A673 (cell line): ENCODE data around the gene CMTM2. TPM values are rescaled to one million over a fixed set of nuclear protein-coding genes. Genes with fewer than 3 reads are reported as not detected.

Experiments used
- Bru-seq: library from RNA; stranded (reverse); fragments of 400-500 nt; gene quantifications from one replicate; lab custom pipeline; 2021; lab: Mats Ljungman, UMichigan
- BruChase-seq, 2 experiments: library from RNA; stranded (reverse); fragments of 400-500 nt; gene quantifications; one replicate each; lab custom pipeline; 2021; lab: Mats Ljungman, UMichigan
- BruUV-seq: library from RNA; stranded (reverse); fragments of 400-500 nt; replicated peaks from 2 replicates; lab custom pipeline; 2021; lab: Mats Ljungman, UMichigan
- CTCF ChIA-PET: fragments of 300-600 bp; sonication (Branson Sonifier 250); formaldehyde crosslinking; loops from one replicate; lab custom pipeline; 2022; ENCODE audit warnings: antibody characterized with exemption; lab: Charles Lee
- POLR2A ChIA-PET: fragments of 300-600 bp; sonication (Branson Sonifier 250); formaldehyde crosslinking; loops from one replicate; lab custom pipeline; 2022; ENCODE audit warnings: antibody characterized with exemption; ENCODE audit not compliant: low non-redundant PET; lab: Charles Lee
- DNase-seq: peaks from one replicate; pipeline ENCODE4 v3.0.0-alpha.2; 2015; ENCODE audit warnings: low spot score
- H3K27ac ChIP-seq: fragments of 200-600 bp; sonication (generic); 2 replicates; pipeline ENCODE4 v1.5.1; 2016; ENCODE audit warnings: mixed run types, low read depth, mild to moderate bottlenecking, mixed read lengths, antibody characterized with exemption, low read length; ENCODE audit not compliant: poor library complexity, severe bottlenecking
- H3K27me3 ChIP-seq: fragments of 200-600 bp; sonication (generic); replicated peaks from 2 replicates; pipeline ENCODE4 v1.6.1; 2017; ENCODE audit warnings: mixed run types, low read depth, mild to moderate bottlenecking, mixed read lengths, antibody characterized with exemption, low read length; ENCODE audit not compliant: insufficient read depth, poor library complexity
- H3K36me3 ChIP-seq: fragments of 200-600 bp; sonication (generic); 2 replicates; pipeline ENCODE4 v1.6.1; 2016; ENCODE audit warnings: mixed run types, mild to moderate bottlenecking, mixed read lengths, antibody characterized with exemption, low read length; ENCODE audit not compliant: insufficient read depth, poor library complexity, severe bottlenecking
- H3K4me1 ChIP-seq: fragments of 200-600 bp; sonication (generic); 2 replicates; pipeline ENCODE4 v1.6.1; 2017; ENCODE audit warnings: mixed run types, mild to moderate bottlenecking, mixed read lengths, antibody characterized with exemption, low read length; ENCODE audit not compliant: insufficient read depth, poor library complexity, severe bottlenecking
- H3K4me3 ChIP-seq: fragments of 200-600 bp; sonication (generic); 2 replicates; pipeline ENCODE4 v1.5.1; 2016; ENCODE audit warnings: low read depth, mixed run types, mild to moderate bottlenecking, mixed read lengths, low read length; ENCODE audit not compliant: poor library complexity, severe bottlenecking
- H3K9me3 ChIP-seq: fragments of 200-600 bp; sonication (generic); 2 replicates; pipeline ENCODE4 v1.6.1; 2016; ENCODE audit warnings: mixed run types, low read depth, mild to moderate bottlenecking, mixed read lengths, antibody characterized with exemption, low read length; ENCODE audit not compliant: poor library complexity, severe bottlenecking
- CTCF ChIP-seq: fragments of 300-800, 200-600 bp; sonication (generic); conservative IDR thresholded peaks from 2 replicates; pipeline ENCODE4 v1.5.1; 2017; ENCODE audit warnings: low read depth, mild to moderate bottlenecking, antibody characterized with exemption, low read length, moderate library complexity, mixed read lengths
- EZH2 ChIP-seq: fragments of 200-600 bp; sonication (generic); IDR thresholded peaks from 2 replicates; pipeline ENCODE4 v1.6.1; 2017; ENCODE audit warnings: borderline replicate concordance, low read depth, mild to moderate bottlenecking, mixed read lengths, antibody characterized with exemption, low read length; ENCODE audit not compliant: poor library complexity, severe bottlenecking
- intact Hi-C: fragments of 100-400 bp; cut with micrococcal nuclease; formaldehyde crosslinking; loops from one replicate; pipeline ENCODE4 v1.10.0; 2022; ENCODE audit not compliant: unreplicated experiment
- long read RNA-seq: library from polyadenylated mRNA; stranded (forward); transcript quantifications from one replicate; pipeline ENCODE4 v2.0.0, GENCODE V29; 2022
- total RNA-seq: library from RNA; stranded (reverse); gene quantifications from 2 replicates; pipeline ENCODE4 v1.2.3, GENCODE V29; 2021

The CMTM2 gene
- total RNA-seq (not detected in 2 replicates), Bru-seq, nascent RNA (percentile 24 among the genes with signal in this experiment), BruChase-seq, experiment 1, labeled RNA remaining after a 2-hour chase (percentile 24 among the genes with signal in this experiment), BruChase-seq, experiment 2, labeled RNA remaining after a 6-hour chase (percentile 33 among the genes with signal in this experiment)
- long read RNA-seq, partial matches to known transcripts, result 0 of 2 reads
- long read RNA-seq, other reads (novel, unspliced or antisense), result 2 of 2 reads

DNA sequence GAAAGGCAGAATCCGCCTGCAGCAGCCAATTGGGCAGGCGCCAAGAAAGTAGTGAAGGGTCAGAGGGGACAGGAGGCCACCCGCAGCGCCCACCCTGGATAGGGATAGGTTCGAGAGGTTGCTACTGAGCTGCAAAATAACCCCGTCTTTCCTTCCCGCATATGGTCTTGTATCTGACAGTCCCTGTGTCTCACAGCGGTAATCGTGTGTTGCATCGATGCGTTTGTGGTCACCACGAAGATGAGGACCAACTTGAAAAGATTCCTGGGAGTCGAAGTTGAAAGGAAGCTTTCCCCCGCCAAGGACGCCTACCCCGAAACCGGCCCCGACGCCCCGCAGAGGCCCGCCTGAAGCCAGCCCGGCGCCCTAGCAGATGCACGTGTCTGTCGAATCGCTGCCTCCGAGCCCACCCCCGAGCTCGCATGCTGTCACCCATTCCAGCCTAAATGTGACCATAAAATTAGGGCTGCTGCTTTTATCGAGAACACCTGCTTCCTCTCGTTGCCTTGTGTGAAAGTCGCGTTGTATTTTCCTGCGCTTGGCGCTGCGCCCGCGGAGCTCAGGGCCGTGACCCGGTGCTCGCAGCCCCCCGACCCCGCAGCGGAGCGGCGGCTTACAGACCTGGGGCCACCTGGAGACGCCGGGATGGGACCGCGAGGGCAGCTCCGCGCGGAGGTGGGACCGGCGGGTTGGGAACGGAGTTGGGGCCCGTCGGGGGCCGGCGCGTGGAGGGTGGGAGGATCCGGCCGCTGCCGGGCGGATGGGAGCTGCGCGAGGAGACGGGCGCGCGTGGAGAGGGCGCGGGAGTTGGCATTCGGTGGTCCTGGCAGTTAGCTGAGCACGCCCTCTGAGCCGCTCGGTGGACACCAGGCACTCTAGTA lies at the start of gene CMTM2:
CMTM2 (plus strand) TSS at position 813 of the 881 bp plus-strand sequence. CDS start 145 bp downstream, outside the sequence.
- Histone ChIP-seq H3K36me3 (no peaks in the 10 kb centered on the region), H3K4me1 (peaks cover 20% of the 10 kb centered on the region), H3K9me3 (no peaks in the 10 kb centered on the region), H3K4me3 (no peak within 1 kb of the TSS), H3K27me3 (no peaks in the 10 kb centered on the region), H3K27ac (no peak within 1 kb of the TSS)
- BruUV-seq, result no TSS peak
- ChIA-PET CTCF (no interaction called here), POLR2A (no interaction called here)
- TF ChIP-seq CTCF (no peak), EZH2 (no peak)
- DNase-seq, result no peak
- intact Hi-C loops, result no loop called here

- intact Hi-C loops, result no loop called here
- TF ChIP-seq CTCF, result no peak
- no peak for TF ChIP-seq EZH2
- POLR2A ChIA-PET, result no interaction called here
- Histone ChIP-seq H3K9me3 (no peaks in the 10 kb centered on the region), H3K4me3 (no peak overlapping the region), H3K27me3 (no peaks in the 10 kb centered on the region), H3K36me3 (no peaks in the 10 kb centered on the region), H3K27ac (no peak overlapping the region), H3K4me1 (no peaks in the 10 kb centered on the region)
- no TSS peak for BruUV-seq
- CTCF ChIA-PET, result no interaction called here
- no peak for DNase-seq
Measured at GRCh38 chr16:66529475-66529874, 49.8 kb upstream of the CMTM2 start.

DNA sequence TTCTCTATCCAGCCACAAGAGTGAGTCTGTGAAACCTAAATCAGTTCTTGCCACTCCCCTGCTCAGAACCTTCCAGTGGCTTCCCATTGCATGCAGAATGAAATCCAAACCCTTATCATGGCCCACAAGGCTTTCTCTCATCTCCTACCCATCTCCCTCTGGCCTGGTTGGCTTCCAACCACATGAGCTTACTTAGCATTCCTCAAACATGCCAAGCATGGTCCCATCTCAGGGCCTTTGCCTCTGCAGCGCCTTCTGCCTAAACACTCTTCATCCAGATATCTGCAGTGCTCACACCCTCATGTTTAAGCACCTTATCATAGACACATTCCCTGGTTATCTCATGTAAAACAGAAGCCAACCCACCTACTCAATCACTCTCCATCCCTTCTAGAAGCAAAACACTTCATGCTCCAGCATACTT lies 44.9 kb upstream of the CMTM2 start:
- ChIA-PET CTCF (no interaction called here), POLR2A (no interaction called here)
- no peak overlapping the region for H3K4me3 ChIP-seq
- TF ChIP-seq CTCF (no peak), EZH2 (no peak)
- H3K9me3 ChIP-seq, result no peaks in the 10 kb centered on the region
- no peaks in the 10 kb centered on the region for H3K27me3 ChIP-seq
- no peaks in the 10 kb centered on the region for H3K36me3 ChIP-seq
- intact Hi-C loops, result no loop called here
- no peak for DNase-seq
- H3K27ac ChIP-seq, result no peak overlapping the region
- H3K4me1 ChIP-seq, result no peaks in the 10 kb centered on the region
- no TSS peak for BruUV-seq
